Sigmoid colon (tissue), 7 donors: Measurements from ENCODE around the gene ACTBL2. TPM values are rescaled to one million over a fixed set of nuclear protein-coding genes. Genes with fewer than 3 reads are reported as not detected.

Source experiments
- DNase-seq: peaks from one replicate; pipeline ENCODE4 v3.0.0-alpha.2; 2019
- H3K27ac ChIP-seq, 4 donors: fragments of 200-600 bp; sonication (generic); one replicate each; pipeline ENCODE4 v1.5.1; 2016 to 2019; ENCODE audit warnings: mild to moderate bottlenecking in 1 of 4
- H3K27me3 ChIP-seq, 3 donors: fragments of 200-600 bp; sonication (generic); one replicate each; pipeline ENCODE4 v1.5.1; 2019; ENCODE audit warnings: mild to moderate bottlenecking in 1 of 3
- H3K36me3 ChIP-seq, 4 donors: fragments of 200-600 bp; sonication (generic); one replicate each; pipeline ENCODE4 v1.5.1; 2016 to 2019
- H3K4me1 ChIP-seq, 4 donors: fragments of 200-600 bp; sonication (generic); one replicate each; pipeline ENCODE4 v1.5.1; 2017 to 2019
- H3K4me3 ChIP-seq, 4 donors: fragments of 200-600 bp; sonication (generic); one replicate each; pipeline ENCODE4 v1.5.1; 2017 to 2019; ENCODE audit warnings: mild to moderate bottlenecking in 2 of 4, moderate library complexity in 1 of 4
- H3K9me3 ChIP-seq, 4 donors: fragments of 200-600 bp in 3 of 4; sonication (generic) in 3 of 4; one replicate each; pipeline versions ENCODE4 v1.5.1 to v1.6.1; 2013 to 2019
- EP300 ChIP-seq, 4 donors: sonication (generic); formaldehyde crosslinking; IDR thresholded peaks; one replicate each; pipeline ENCODE4 v1.6.1; 2017; ENCODE audit warnings: antibody characterized with exemption in 4 of 4
- POLR2A ChIP-seq, 2 donors: fragments of 450-650 bp; IDR thresholded peaks; one replicate each; pipeline ENCODE4 v1.6.1; 2016; ENCODE audit warnings: antibody characterized with exemption in 2 of 2, mild to moderate bottlenecking in 2 of 2, moderate library complexity in 2 of 2
- POLR2AphosphoS5 ChIP-seq, 4 donors: sonication (generic); formaldehyde crosslinking; IDR thresholded peaks; one replicate each; pipeline ENCODE4 v1.6.1; 2017; ENCODE audit warnings: antibody characterized with exemption in 4 of 4
- WGBS, 2 donors: extraction: QIAGEN DNeasy Blood & Tissue Kit; methylation state at CpG; one replicate each; pipeline ENCODE4 v1.1.7; 2013; 5-methylcytosine and 5-hydroxymethylcytosine counted together
- intact Hi-C: fragments of 100-400 bp; cut with DNase I; formaldehyde crosslinking; loops from one replicate; pipeline ENCODE4 v1.15.1; 2023
- polyA plus RNA-seq, 3 donors: library from polyadenylated mRNA; stranded (reverse); fragments of 200-250 nt; gene quantifications; one replicate each; pipeline ENCODE4 v1.2.3, GENCODE V29; 2013
- total RNA-seq, 4 donors: library from RNA; depleted of rRNA; stranded (reverse); fragments of >200 nt; gene quantifications; one replicate each; pipeline ENCODE4 v1.1.0, GENCODE V29; 2016
- TF ChIP-seq, protein P1 (sequence below), 4 experiments: fragments of 450-650 bp in 3 of 4; fragments of 200-600 bp in 1 of 4; IDR thresholded peaks; one replicate each; pipeline ENCODE4 v1.5.1; 2016 to 2019; ENCODE audit warnings: antibody characterized with exemption in 4 of 4, mild to moderate bottlenecking in 3 of 4, moderate library complexity in 2 of 4
- donor health status: healthy with polysubstance abuse.
- donor health status: Bipolar disorder and iron deficiency.
- donor health status: healthy.

The ACTBL2 gene
- total and polyA plus RNA-seq, 7 donors = not detected

DNA sequence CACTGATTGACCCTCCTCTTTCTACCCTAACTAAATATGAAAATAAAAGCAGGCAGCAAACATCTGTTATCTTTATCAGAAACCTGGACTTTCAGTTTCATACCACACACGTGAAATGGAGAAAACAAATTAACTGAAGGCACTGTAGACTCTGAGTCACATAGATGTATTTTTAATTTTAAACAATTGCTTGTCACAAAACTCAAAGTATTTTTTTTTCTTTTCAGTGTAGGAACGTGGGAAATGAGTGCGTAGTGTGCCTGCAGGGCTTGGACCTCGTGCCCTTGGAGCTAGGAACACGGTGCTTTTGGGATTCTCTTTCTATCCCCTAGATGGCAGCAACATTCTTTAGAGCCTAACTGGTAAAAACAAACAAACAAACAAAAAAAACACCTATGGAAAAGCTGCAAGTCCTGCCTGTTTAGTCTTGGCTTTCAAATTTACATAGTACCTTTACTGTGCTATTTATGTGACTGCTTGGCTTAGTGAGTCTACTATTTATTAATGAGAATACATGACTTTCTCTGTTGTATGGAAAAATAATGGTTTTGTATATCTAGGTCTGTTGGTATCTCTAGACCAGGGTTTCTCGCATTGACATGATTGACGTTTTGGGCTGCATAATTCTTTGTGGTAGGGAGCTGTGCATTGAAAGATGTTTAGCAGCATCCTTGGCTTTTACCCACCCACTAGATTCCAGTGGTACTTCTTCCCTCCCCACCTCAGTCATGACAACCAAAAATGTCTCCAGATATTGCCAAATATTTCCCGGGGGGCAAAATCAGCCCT, 16.8 kb upstream of the ACTBL2 start:
- intact Hi-C loops = loop anchor here (5.0 kb wide), 2 partner anchors 202 to 963 kb away; partner anchors contain the start of gene PLK2
- TF ChIP-seq, protein P1, sequence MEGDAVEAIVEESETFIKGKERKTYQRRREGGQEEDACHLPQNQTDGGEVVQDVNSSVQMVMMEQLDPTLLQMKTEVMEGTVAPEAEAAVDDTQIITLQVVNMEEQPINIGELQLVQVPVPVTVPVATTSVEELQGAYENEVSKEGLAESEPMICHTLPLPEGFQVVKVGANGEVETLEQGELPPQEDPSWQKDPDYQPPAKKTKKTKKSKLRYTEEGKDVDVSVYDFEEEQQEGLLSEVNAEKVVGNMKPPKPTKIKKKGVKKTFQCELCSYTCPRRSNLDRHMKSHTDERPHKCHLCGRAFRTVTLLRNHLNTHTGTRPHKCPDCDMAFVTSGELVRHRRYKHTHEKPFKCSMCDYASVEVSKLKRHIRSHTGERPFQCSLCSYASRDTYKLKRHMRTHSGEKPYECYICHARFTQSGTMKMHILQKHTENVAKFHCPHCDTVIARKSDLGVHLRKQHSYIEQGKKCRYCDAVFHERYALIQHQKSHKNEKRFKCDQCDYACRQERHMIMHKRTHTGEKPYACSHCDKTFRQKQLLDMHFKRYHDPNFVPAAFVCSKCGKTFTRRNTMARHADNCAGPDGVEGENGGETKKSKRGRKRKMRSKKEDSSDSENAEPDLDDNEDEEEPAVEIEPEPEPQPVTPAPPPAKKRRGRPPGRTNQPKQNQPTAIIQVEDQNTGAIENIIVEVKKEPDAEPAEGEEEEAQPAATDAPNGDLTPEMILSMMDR (IDR thresholded peaks at IDR 0.05) = peak in 2 of 4 experiments; percentile 11 to 40
- TF ChIP-seq POLR2A (IDR thresholded peaks at IDR 0.05) = no peak
- 27 to 33% methylated on average over 8 of the region's 8 CpGs for WGBS, 2 donors

DNA sequence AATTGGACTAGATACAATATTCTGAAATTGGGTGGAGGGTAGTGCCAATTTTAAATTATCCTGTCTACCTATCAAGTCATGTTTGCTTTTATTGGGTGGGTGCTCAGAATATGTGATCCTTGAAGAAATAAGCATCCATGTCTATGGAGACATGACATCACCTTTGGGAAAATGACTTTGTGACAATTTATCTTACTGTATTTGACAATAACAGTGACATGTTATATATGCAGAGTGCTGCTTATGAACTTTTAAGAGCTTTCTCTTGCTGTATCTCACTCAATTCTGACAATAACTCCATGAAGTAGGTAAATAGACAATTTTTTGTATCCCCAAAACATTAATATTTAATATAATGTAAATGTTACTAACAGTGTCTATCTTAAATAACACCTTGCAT, 15.1 kb upstream of the ACTBL2 start:
- peaks cover 0 to 5% (median 0%) of the 10 kb centered on the region in 4 donors for H3K4me1 ChIP-seq
- no peaks in the 10 kb centered on the region for H3K27me3 ChIP-seq
- H3K4me3 ChIP-seq = no peak overlapping the region
- no peaks in the 10 kb centered on the region for H3K36me3 ChIP-seq
- DNase-seq = no peak
- intact Hi-C loops = loop anchor here (5.0 kb wide), 1 partner anchor 200 kb away; no protein-coding TSS in a partner anchor
- TF ChIP-seq, protein P1 (IDR thresholded peaks at IDR 0.05) = no peak
- no peak for TF ChIP-seq POLR2AphosphoS5 (IDR thresholded peaks at IDR 0.05)
- no peak for TF ChIP-seq EP300 (IDR thresholded peaks at IDR 0.05)
- TF ChIP-seq POLR2A (IDR thresholded peaks at IDR 0.05) = no peak
- H3K9me3 ChIP-seq = no peaks in the 10 kb centered on the region
- H3K27ac ChIP-seq = no peak overlapping the region

More for the DNA sequence above, 16.8 kb upstream of the ACTBL2 start:
- Histone ChIP-seq H3K27me3 (no peaks in the 10 kb centered on the region), H3K9me3 (no peaks in the 10 kb centered on the region), H3K27ac (no peak overlapping the region), H3K36me3 (no peaks in the 10 kb centered on the region), H3K4me3 (peak overlapping the region in 2 of 4 donors; percentile 11 to 15), H3K4me1 (peaks cover 0 to 4% (median 0%) of the 10 kb centered on the region in 4 donors)
- no peak for DNase-seq

DNA sequence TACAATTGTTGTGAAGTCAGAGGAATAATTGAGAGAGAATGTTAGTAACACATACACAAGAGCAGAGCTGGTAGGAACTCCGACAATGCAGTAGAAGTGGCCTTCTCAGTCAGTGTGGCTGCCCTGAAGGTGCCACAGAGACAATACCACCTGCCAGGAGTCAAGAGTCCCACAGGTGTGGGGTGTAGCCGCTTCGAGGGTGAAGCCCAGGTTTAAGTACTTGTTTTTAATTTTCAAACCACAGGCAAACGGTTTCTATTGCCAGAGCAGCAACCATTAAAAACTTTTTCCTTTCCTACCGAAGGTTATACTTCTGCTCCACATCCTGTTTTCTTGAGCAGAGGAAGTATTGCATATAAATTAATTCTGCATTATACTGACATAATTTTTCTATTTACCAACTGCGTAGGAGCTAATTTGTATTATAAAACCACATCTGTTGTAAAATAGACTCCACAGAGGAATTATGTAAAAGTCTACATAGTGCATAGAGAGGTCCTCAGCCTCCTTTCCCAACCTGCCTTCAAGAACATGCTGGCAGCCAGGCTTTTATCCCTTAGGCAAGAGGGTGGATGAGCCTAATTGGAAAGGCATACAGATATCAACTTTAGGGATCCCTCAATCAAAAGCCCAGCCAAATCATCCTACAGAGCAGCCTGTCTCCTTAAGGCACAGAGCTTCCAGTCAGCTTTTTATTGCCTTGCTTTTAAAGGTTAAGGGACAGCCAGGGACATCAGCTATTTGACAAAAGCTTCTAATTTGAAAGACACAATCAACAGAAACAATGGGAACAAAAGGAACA, 12.9 kb upstream of the ACTBL2 start:
- Histone ChIP-seq H3K4me1 (peaks cover 0 to 5% (median 0%) of the 10 kb centered on the region in 4 donors), H3K36me3 (no peaks in the 10 kb centered on the region), H3K27me3 (no peaks in the 10 kb centered on the region), H3K27ac (no peak overlapping the region), H3K9me3 (no peaks in the 10 kb centered on the region), H3K4me3 (no peak overlapping the region)
- intact Hi-C loops = loop anchor here (5.0 kb wide), 1 partner anchor 198 kb away; no protein-coding TSS in a partner anchor
- no peak for DNase-seq
- 26 to 32% methylated on average over 6 of the region's 6 CpGs for WGBS, 2 donors
- TF ChIP-seq, protein P1 (IDR thresholded peaks at IDR 0.05) = no peak
- TF ChIP-seq POLR2A (IDR thresholded peaks at IDR 0.05) = no peak
- TF ChIP-seq POLR2AphosphoS5 (IDR thresholded peaks at IDR 0.05) = no peak
- TF ChIP-seq EP300 (IDR thresholded peaks at IDR 0.05) = no peak

DNA sequence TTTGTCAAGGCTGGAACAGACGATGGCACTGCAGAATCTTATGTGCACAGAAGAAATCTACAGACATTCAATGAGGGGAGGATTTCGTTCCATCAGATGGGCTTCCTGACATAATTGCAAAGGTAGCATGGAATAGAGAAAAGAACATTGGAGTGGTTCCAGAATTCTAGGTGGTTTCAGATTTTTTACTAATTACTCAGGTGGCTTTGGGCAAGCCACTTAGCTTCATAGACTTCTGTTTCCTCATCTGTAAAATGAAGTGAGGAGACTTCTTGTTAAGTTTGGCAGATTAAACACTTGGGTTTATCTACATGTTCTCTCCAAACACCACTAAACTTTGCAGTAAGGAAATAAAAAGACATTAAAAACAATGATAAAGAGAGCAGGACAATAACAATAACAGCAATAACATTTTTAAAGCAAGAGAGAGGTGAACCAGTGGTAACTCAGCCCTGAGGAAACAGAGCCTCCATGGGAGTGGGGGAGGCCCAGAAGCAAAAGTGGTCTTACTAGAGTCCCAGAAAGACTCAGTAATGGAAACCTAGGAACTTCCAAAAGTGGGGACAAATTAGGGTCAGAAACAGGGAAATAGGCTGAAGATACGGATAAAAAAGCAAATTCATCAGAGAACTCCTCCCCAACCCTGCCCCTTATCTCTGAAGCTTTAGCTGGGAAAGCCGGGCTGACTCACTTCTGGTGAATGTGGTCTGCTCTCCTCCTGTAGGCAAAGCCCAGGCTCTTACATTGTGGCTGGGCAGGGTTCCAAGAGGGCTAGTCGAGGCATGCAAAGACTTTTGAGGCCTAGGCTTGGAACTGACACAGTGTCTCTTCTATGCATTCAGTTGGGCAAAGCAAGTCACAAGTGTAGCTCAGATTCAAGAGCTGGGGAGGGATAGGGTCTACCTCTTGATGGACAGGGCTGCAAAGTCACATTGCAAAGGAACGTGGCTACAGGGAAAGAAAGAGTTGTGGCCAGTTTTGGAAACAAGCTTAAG, 11.8 kb upstream of the ACTBL2 start:
- H3K4me3 ChIP-seq = no peak overlapping the region
- H3K36me3 ChIP-seq = no peaks in the 10 kb centered on the region
- H3K9me3 ChIP-seq = no peaks in the 10 kb centered on the region
- WGBS, 2 donors = 51 to 69% methylated on average over 6 of the region's 6 CpGs
- DNase-seq = no peak
- intact Hi-C loops = loop anchor here (5.0 kb wide), 1 partner anchor 197 kb away; no protein-coding TSS in a partner anchor
- H3K4me1 ChIP-seq = peaks cover 0 to 5% (median 0%) of the 10 kb centered on the region in 4 donors
- no peaks in the 10 kb centered on the region for H3K27me3 ChIP-seq
- TF ChIP-seq EP300 (IDR thresholded peaks at IDR 0.05) = no peak
- no peak for TF ChIP-seq POLR2A (IDR thresholded peaks at IDR 0.05)
- TF ChIP-seq, protein P1 (IDR thresholded peaks at IDR 0.05) = no peak
- TF ChIP-seq POLR2AphosphoS5 (IDR thresholded peaks at IDR 0.05) = no peak
- no peak overlapping the region for H3K27ac ChIP-seq
